ENCODE measurements around the gene PID1.
"Not testable (repeated sequence)": the region's sequence is repeated elsewhere in the genome, so short reads cannot be mapped to it uniquely, and the experiment has no call there.

Gene PID1

DNA sequence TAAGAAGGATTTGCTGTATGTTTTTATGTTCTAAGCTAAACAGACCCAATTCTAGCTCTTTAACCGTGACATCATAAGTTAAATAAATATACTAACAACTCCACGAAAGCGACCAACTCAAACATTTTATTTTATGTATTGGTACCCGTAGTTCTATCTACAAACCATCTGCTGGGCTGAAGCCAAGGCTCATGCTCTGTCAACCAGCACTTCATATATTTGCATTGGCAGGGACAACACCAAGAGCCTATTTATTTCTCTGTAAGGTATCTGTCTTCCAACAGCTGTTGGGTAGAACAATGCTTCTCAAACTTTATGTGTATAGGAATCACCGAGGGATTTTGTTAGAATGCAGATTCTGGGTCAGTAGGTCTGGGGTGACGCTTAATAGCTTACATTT lies 64.5 kb downstream of the PID1 start:
- ATAC-seq = no peak

GRCh38 chr2:229205704-229206103 lies 65.4 kb downstream of the PID1 start:
- no peak for ATAC-seq

GRCh38 chr2:229202646-229203045 lies 68.4 kb downstream of the PID1 start:
- no peak for ATAC-seq

DNA sequence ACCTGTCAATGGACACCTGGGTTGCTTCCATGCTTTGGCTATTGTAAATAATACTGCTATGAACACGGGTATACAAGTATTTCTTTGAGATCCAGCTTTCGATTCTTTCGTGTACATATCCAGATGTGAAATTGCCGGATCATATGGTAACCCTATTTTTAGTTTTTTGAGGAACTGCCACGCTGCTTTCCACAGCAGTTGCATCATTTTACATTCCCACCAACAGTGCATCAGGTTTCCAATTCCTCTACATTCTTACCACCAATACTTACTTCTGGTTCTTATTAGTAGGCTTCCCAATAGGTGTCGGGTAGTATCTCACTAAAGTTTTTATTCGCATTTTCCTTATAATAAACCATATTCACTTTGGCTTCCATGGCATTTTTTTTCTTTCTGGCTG lies 69.6 kb downstream of the PID1 start:
- ATAC-seq = no peak

GRCh38 chr2:229199267-229199666 lies 71.8 kb downstream of the PID1 start:
- ATAC-seq = no peak

DNA sequence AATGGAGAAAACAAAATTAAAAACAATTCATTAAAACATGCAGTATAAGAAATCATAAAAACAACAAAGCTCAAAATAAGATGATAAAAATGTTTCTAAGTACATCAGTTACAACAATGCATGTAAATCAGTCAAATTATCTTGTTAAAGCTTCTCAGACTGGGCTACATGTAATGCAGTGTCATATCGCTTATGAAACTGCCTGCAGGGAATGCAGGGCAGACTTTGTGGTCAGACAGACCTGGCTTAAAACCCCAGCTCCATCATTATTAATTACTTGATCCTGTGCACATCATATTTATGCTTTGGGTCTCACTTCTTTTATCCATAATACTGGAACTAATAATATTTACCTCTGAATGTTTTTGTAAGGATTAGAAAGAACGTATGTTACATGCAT lies 74.6 kb downstream of the PID1 start:
- no peak for ATAC-seq

DNA sequence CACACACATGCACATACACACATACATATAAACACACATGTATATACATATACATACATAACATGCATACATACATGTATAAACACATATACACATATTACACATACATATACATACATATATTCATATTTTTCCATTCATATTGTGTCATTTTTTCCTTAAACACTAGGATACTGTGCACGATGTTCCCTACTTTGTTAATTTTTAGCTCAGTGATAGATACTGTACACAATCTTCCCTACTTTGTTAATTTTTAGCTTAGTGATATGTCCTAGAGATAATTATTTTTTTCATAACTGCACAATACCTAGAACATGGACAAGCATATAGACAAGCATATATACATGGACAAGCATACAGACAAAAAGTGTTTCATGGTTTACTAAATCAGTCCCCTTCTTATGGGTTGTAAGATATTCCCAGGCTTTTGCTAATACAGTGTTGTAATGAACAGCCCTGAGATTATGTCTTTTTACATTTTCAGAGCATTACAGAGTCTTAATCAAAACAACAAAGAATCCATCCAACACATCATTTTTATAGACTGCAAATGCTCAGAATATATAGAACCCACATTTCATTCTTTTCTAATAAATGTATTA lies 75.6 kb downstream of the PID1 start:
- ATAC-seq = no peak

- no peak for ATAC-seq
Observed at GRCh38 chr2:229193281-229193680, 77.8 kb downstream of the PID1 start.

GRCh38 chr2:229191413-229191812 lies 79.7 kb downstream of the PID1 start:
- ATAC-seq = no peak

DNA sequence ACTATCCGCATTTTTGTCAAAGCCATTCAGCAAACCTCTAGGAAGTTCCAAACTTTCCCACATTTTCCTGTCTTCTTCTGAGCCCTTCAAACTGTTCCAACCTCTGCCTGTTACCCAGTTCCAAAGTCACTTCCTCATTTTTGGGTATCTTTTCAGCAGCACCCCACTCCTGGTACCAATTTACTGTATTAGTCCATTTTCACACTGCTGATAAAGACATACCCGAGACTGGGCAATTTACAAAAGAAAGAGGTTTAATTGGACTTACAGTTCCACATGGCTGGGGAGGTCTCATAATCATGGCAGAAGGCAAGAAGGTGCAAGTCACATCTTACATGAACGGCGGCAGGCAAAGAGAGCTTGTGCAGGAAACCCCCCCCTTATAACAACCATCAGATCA lies 84.0 kb downstream of the PID1 start:
- not testable (repeated sequence) for ATAC-seq

DNA sequence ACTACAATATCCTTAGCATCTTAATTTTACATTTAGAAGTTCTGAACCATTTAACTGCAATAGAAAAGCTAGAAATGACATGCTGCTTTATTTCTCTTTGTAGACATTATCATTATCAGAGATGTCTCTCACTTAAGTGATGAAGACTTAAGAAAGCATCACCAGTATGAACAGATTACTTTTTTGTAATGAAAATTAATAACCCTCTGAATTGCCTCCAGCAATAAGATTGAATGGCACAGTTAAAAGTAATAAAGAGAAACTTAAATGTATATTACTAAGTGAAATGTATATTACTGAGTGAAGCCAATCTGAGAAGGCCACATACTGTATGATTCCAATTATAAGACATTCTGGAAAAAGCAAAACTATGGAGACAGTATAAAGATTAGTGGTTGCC lies 89.4 kb downstream of the PID1 start:
- no peak for ATAC-seq

DNA sequence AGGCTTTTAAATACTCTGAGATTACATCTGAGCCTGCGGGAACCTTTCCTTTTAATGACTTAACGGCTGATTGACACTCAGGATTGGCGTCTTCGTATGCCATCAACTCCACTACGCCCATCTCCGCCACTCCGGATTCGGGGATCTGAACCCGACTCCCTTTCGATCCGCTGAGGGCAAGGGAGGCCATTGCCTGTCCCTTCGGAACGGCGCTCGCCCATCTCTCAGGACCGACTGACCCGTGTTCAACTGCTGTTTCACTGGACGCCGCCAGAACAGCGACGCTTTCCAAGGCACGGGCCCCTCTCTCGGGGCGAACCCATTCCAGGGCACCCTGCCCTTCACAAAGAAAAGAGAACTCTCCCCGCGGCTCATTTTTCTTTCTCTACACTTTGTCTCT lies 90.4 kb downstream of the PID1 start:
- no peak for ATAC-seq

DNA sequence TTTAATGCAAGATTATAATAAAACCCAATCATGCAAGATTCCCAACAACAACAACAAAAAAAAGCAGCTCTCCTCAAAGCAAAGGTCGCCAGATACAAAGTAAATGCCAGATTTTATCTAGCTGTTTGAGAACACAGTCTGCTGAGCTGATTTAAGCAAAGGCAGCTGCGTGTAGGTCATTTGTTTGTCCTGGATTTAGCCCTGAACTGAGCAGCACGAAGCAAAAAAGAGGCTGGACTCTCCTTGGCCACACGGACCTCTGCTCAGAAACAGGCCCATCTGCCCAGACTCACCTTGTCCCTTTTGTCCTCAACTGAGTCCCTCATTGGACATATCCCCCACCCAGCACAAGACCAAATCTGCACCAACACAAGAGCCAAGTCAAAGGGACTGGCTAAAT lies 91.5 kb downstream of the PID1 start:
- no peak for ATAC-seq

GRCh38 chr2:229178706-229179105 lies 92.4 kb downstream of the PID1 start:
- no peak for ATAC-seq

DNA sequence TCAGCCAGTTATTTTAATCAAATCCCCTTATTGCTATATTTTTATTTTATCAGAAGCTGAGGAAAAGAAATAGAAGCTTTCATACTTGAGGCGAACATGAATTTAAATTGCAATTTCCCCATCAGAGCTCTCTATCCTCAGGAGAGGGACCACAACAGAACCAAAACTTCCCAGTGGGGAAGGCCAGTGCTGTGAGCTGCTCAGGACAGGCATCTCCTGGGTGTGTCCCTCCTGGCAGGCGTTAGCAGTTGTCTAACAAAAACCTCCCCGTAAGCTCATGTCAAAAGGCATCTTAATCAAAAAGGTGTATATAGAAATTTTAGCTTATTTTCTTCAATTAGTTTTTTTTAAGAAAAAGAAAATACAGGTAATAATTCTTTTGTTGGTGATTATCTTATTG lies 93.0 kb downstream of the PID1 start:
- ATAC-seq = no peak

DNA sequence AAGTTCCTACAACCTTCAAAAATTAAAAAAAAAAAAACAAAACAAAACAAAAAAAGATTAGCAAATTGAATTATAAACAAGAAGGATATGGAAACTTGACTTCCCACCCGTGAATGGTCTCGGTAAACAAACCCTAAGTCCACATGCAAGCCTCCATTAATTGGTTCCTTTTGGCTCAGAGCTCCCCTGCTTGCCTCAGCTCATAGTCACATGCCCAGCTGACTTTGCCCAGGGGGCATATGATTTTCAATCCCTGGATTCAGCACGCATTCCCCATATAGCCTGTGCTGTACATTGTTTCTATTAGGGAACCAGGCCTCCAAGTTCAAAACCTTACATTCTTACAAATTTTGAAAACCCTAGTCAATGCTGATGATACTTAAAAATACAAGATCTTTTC lies 95.0 kb downstream of the PID1 start:
- ATAC-seq = no peak

GRCh38 chr2:229175497-229175863 lies 95.6 kb downstream of the PID1 start:
- ATAC-seq = no peak

- no peak for ATAC-seq
Observed at GRCh38 chr2:229174794-229175496, 96.1 kb downstream of the PID1 start.

DNA sequence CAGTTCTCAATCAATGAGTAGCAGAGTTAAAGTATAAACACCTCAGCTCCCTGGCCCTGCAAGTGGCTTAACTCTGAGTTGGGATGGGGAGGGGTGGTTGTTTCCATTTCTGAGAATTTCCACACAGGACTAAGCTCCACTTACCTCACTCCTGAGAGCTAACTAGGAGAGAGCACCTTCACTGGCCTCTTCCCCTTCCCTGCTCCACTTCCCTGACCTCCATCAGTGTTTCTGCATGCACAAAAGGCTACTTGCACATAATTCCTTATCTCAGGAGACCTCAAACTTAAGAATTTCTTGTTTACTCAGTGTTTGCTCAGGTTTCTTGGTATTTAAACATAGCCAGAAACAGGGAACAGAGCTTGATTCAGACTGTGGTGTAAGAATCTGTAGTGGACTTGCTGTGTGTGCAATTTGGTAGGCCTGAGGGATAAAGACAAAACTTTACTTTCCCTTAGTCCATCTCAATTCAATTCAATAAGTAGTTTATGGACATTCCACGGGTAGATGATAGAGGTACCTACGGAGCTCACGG lies 97.2 kb downstream of the PID1 start:
- ATAC-seq = no peak

GRCh38 chr2:229170916-229171315 lies 100.2 kb downstream of the PID1 start:
- no peak for ATAC-seq

- no peak for ATAC-seq
Observed at GRCh38 chr2:229170171-229170570, 100.9 kb downstream of the PID1 start.

- ATAC-seq = no peak
Observed at GRCh38 chr2:229169751-229170150, 101.3 kb downstream of the PID1 start.

DNA sequence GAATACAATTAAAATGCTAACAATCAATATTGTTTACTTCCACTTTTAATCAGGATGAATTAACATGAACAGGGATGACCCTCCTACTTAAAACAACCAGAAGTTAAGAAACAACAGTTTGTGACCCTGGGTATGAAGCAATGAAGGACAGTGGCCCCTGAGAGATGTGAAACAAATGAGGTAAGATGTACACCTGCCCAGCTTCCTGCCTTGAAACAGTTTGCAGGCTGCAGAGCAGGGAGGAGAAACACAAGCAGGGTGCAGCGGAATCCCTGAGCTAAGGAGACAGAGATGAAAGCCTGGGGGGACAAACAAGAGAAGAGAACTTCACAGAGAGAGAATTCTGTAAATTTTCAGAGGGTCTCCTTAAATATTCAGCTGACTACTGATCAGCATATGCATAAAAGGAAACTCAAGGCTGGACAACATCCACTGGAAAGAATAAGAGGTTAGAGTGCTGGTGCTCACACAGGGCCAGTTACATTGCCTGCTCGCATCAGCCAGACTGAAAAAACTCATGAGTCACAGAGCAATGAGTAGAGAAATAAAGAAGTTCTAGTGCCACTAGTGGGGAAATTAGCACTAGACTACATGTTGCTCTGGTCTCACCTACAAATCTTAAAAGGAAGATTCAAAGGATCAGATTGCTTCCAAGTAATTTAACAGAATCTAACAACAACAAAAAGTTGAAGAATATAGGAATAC lies 106.4 kb downstream of the PID1 start:
- no peak for ATAC-seq

DNA sequence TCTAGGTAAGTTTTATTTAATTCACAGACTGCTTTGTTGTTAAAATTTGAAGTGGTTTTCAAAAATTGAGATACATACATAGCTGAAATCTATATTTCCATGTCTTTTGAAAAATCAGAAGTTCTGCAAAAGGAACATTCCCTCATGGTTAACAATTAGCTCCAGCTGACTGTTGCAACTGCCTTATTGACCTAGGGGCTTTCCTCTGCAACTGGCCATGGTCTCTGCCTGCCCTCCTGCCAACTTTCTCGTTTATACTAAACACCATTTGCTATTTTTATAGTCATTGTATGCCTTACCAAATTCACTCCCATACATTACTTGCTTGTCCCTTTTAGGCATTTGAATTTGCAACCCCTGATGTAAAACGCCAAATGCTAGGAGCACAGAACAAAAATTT lies 107.2 kb downstream of the PID1 start:
- no peak for ATAC-seq

Data from activated CD4-positive, CD25-positive, alpha-beta regulatory T cell treated with anti-CD3 and anti-CD28 coated beads, Interleukin-2, amount 50 U/mL, for 24 hours (primary cell).